DMS114 treated with DMSO at 0.1 percent for 48 hours (cell line): Measurements from ENCODE around the gene RARB.

Experiments
- DNase-seq: peaks from one replicate; lab custom pipeline; 2025; ENCODE audit not compliant: unreplicated experiment; lab: John Stamatoyannopoulos, UW

The RARB gene

GRCh38 chr3:25574172-25574765, 146.2 kb downstream of the RARB start:
- no peak for DNase-seq

- DNase-seq: no peak
Observed at GRCh38 chr3:25575001-25575400, 146.9 kb downstream of the RARB start.

DNA sequence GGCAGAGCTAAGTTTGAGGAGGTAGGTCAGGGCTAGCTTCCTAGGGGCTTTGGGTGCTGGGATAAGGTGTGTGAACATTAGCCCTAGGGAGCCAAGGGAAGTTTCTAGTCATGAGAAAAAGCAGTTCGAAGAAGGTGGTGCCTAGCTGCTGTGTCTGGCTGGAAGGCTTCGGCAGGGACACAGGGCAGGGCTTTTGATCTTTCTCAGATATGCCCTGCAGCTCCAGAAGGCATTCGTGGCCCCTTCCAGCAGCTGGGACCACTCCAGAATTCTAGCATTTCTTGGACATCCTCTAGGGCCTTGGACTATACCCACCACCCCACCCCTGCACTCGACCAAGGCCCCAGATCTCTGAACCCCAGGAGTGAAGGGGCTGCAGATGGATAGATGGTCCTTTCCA, 148.1 kb downstream of the RARB start:
- no peak for DNase-seq

DNA sequence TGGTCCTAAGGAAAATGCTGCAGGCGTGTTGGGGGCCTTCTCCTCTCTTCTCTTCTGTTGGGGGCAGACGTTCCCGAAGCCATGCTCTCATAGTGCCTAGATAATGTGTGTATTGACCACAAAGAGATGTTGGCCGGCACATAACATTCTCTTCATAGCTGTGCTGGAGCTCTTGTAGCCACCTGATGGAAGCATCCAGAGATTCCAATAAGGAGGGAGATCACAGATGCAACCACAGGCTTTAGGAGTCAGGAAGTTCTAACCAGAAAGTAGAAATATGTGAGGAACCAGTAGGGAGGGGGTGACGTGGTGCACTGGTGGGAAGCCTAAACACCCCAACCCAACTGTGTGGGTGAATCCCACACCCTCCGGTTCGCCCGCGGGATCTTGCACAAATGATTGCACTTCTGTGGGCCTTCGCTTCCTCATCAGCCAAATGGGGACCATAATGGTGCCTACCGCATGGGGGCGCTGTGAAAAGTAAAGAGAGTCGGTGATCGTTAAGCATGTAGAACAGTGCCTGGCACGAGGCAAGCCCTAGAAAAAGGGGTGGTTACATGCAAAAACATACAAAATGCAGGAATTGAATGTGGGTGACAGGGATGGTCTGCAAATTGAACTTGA, 148.9 kb downstream of the RARB start:
- no peak for DNase-seq

DNA sequence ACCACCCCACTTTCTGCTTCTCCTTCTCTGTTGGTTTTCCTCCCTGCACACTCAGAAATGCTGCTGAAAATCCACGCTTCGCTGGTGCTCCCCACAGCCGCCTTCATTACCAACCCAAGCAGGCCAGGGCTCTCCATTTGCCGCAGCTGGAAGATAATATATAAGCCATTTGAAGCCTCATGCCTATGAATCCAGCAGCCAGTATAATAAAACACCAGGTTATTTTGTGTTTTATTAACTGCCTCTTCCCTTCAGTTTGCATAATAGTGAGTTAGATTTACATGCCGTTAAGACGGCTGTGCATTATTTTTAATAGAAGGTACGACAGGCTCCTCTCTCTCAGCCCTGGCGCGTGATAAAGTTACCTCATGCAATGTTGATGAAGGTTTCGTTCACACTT, 150.0 kb downstream of the RARB start:
- DNase-seq: no peak

DNA sequence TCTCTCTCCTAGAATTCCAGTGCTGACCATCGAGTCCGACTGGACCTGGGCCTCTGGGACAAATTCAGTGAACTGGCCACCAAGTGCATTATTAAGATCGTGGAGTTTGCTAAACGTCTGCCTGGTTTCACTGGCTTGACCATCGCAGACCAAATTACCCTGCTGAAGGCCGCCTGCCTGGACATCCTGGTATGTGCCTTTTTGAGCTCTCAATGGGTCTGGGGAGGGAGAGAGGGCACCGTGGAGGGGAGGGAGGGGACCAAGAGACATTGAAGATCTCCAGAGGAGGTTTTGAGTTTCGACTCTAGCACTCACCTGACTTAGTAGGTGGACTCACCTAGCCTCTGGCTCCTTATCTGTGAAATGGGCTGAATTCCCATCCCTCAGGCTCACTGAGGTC, 152.5 kb downstream of the RARB start:
- DNase-seq: no peak

DNA sequence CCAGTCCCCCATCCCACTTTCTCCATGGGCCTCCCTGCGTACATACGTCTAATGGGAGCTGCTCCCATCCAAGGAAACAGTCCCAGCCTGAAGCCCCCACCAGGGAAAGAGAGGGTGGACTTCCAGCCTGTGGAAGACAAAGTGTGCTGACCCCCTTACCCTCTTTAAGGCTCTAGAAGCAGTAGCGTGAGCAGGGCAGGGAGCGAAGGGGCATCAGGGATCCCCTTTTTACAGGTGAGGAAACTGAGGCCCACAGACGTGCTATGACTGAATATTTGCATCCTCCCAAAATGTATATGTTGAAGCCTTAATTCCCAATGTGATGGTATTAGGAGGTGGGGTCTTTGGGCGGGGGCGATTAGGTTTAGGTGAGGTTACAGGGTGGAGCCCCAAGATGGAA, 153.3 kb downstream of the RARB start:
- no peak for DNase-seq

- no peak for DNase-seq
Observed at GRCh38 chr3:25581823-25582222, 153.8 kb downstream of the RARB start.

GRCh38 chr3:25582242-25582641, 154.2 kb downstream of the RARB start:
- no peak for DNase-seq

DNA sequence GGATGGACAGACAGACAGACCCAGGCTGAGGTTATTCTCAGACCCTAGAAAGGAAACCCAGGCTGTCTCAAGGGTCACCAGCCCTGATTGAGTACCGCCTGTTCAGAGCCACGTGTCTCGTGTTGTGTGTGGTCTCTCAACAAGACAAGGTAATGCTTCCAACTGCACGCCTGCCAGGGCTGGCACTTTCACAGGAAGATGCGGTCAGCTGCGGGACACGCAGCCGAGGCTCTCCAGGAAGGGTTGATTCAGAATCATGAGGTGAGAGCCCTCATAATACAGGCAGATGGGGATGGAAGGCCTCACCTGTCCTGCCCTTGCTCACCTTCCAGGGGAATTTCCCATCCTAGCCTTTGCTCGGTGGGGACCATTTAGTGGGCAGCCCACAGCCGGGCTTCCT, 155.3 kb downstream of the RARB start:
- no peak for DNase-seq

DNA sequence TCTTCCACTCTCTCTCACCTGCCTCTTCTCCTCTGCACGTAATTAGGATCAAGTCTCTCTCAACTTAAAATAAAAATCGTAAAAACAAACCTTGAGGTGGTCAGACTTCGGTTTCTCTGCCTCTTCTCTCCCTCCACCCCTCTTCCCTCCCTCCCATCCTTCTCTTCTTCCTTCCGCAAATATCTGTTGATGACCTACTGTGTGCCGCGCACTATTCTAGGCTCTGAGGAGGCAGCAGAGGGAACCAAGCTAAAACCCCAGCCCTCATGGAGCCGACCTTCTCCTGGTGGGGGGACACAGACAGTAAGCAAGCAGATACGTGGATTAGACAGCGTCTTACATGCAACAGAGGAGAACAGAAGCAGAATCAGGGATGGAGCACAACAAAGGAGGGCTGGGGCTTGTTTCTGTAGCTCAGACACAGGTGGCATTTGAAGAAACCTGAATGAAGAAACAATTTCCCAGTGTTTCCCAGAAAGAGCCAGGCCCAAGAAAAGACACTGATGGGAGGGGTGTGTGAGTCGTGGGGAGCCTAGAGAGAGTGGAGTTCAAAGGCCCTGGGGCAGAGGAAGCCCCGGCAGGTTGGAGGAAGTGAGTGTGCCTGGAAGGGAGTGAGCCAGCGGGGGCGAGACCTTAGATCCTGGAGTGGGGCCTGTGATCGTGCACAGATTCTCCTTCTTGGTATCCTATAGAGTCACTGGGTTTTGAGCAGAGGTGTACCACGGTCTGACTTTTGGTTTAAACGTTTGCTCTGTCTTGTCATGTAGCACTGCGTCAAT, 156.1 kb downstream of the RARB start:
- no peak for DNase-seq

DNA sequence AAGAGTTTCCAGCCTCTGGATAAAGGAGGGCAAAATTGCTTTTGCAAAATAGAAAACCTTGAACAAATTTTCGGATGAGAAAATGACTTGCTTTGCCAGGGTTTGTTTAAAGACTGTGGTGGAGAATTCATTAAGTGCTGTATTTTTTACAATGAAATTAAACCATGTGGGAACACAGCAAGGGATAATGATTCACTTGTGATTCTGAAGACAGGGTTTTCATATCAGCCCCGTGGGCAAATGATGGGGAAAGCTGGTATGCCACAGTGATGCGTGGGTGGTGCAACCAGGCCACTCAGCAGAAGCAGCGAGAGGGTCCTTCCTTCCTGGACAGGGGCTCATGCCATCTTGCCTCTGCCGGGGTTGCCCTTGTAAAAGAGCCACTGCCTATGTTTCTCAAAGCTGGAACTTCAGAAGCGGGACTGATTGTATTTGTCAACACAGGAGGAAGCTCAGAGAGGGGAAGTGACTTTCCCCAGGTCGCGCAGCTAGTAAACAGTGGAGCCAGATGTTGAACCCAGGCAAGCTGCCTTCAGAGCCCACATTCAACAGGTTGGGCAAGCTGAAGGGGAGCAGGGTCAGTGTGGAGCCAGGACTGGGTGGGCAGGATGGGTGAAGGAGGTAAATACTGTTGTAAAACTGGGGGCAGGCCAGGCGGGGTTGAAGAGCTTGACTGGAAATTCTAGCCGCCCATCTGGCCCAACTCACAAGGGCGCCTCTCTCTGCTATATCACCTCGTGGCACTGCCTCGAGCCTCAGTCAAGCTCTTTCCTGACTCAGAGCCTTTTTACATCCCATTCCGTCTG, 157.5 kb downstream of the RARB start:
- no peak for DNase-seq

- no peak for DNase-seq
Observed at GRCh38 chr3:25586167-25586505, 158.1 kb downstream of the RARB start.

DNA sequence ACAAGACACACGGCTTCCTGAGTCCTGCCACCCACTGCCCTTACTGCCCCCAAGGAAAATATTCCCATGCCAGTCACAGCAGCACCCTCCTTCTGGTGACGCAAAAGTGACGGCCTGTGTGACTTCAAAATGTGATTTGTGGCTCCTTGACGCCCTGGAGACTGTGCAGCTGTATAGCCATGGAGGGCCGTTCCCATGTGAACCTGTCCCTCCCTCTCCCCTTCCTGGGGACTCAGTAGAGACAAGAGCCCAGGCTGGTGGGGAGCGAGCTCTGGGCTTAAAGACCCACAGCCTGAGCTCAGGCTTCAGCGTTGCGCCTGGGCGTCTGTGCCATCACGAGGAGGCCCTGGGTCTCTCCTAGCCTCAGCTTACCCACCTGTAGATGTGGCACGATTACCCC, 158.5 kb downstream of the RARB start:
- DNase-seq: no peak

DNA sequence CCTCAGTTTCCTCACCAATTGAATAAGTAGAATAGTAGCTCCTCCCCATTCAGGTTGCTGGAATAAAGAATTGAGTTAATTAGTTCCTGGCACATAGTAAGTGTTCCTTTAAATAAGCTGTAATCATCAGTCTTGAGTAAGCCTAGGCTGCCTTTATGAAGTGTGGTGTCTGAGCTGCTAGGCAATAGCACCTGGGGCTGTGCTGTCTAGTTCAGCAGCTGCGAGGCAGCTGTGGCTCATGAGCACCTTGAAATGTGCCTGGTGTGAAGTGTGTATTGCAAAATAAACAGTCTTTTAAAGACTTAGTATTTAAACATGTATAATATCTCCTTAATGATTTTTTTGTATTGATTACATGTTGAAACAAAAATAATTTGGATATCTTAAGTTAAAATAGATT, 159.0 kb downstream of the RARB start:
- no peak for DNase-seq

GRCh38 chr3:25587526-25587925, 159.5 kb downstream of the RARB start:
- no peak for DNase-seq

- DNase-seq: no peak
Observed at GRCh38 chr3:25587975-25588374, 159.9 kb downstream of the RARB start.

DNA sequence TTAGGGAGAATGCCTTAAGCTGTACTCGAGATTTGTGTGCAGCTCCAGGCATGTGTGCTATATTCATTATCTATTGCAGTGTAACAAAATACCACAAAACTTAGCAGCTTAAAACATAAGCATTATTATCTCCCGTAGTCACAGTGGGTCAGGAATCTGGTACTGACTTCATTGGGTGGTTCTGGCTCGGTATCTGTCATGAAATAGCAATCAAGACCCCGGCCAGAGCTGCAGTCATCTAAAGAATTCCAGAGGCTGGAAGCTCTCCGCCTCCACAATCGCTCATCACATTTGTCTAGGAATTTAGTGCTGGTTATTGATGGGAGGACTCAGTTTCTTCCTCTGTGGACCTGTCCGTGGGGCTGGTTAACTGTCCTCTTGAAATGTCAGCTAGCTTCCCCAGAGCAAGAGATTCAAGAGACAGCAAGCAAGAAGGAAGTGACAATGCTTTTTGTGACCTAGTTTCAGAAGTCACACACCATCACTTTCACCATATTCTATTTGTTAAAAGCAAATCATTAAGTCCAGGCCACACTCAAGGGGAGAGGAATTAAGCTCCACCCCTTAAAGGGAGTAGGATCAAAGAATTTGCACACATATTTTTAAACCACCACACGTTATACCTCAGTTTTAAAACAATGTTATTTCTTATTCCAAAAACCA, 160.5 kb downstream of the RARB start:
- no peak for DNase-seq

DNA sequence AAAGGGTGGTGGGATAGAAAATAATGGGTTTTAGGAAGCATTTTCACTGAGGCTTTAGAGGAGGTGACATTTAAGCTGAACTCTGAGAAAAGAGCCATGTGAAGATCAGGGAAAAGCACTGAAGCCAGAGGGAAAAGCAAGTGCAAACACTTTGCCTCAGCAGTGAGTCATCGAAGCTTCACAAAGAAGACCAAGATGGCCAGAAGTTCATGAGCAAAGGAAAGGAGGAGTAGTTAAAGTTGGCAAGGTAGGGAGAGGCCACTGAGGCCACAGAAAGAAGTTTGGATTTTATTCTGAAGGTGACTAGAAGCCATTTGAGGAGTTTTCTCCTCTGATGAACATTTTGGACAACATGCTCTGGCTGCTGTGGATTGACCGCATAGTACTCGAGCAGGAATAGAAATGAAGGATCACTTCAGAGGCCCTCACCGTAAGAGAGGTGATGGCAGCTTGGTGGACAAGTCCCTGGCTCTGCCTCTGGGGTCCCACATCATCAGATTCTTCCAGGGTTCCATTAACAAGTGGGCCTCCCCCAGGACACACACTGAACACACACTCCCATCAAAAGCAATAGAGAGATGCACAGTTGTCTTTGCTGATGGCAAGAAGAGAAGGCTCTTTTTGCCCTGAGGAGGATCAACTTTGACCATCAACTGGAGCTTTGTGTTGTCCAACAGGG, 161.2 kb downstream of the RARB start:
- no peak for DNase-seq

DNA sequence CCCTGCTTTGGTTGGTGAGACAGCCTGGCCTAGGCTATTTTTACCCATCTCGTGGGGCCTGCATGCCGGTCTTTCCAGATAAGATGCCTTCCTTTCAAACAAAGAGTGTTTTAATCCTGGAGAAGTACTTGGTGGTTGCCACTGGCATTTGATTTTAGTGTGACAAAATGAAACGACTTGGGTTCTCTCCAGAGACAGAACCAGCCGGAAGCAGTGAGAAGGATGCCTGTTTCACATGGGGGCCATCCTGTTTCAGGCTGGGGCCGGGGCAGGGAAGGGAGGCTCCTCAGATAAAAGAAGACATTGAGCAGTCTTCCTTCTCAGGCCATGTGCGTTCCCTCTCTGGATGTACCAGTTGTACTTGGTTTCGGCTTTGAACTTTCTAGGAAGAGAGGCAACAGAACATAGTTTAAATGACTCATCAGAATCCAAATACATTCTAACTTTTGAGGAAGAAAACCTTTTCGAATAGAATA, 161.8 kb downstream of the RARB start:
- no peak for DNase-seq
